Neural cell (in vitro differentiated cells): ENCODE data around the gene AGL. TPM values are rescaled to one million over a fixed set of nuclear protein-coding genes. Genes with fewer than 3 reads are reported as not detected.

Source experiments
- H2AFZ ChIP-seq: fragments of 200-600, 300-800 bp; sonication (generic), shearing (Covaris generic); 2 replicates; pipeline ENCODE4 v1.6.0; 2014; ENCODE audit warnings: low read depth, mild to moderate bottlenecking, antibody characterized with exemption, low read length, moderate library complexity
- H3F3A ChIP-seq: fragments of 200-600 bp; shearing (Covaris generic); 2 replicates; pipeline ENCODE4 v1.6.1; 2016; ENCODE audit warnings: mild to moderate bottlenecking, moderate library complexity, mixed read lengths, antibody characterized with exemption, low read length; ENCODE audit not compliant: insufficient read depth, poor library complexity, severe bottlenecking
- H3K27ac ChIP-seq: fragments of 200-600, 300-800 bp; sonication (generic), shearing (Covaris generic); 2 replicates; pipeline ENCODE4 v1.5.1; 2014; ENCODE audit warnings: mild to moderate bottlenecking, low read length, moderate library complexity
- H3K27me3 ChIP-seq: fragments of 300-800, 200-600 bp; sonication (generic), shearing (Covaris generic); 2 replicates; pipeline ENCODE4 v1.6.0; 2014; ENCODE audit warnings: mild to moderate bottlenecking, low read depth, low read length, moderate library complexity; ENCODE audit not compliant: insufficient read depth
- H3K36me3 ChIP-seq: fragments of 300-800, 200-600 bp; sonication (generic), shearing (Covaris generic); 2 replicates; pipeline ENCODE4 v1.5.1; 2014; ENCODE audit warnings: mild to moderate bottlenecking, antibody characterized with exemption, low read length, moderate library complexity; ENCODE audit not compliant: insufficient read depth
- H3K4me2 ChIP-seq: fragments of 300-800, 200-600 bp; sonication (generic), shearing (Covaris generic); 2 replicates; pipeline ENCODE4 v1.6.0; 2014; ENCODE audit warnings: mild to moderate bottlenecking, low read length
- H3K4me3 ChIP-seq: fragments of 300-800, 200-600 bp; sonication (generic), shearing (Covaris generic); 2 replicates; pipeline ENCODE4 v1.5.1; 2014; ENCODE audit warnings: mild to moderate bottlenecking, low read length, moderate library complexity
- H3K79me2 ChIP-seq: fragments of 200-600 bp; shearing (Covaris generic); replicated peaks from 2 replicates; pipeline ENCODE4 v1.6.0; 2014; ENCODE audit warnings: mild to moderate bottlenecking, low read length, moderate library complexity; ENCODE audit not compliant: insufficient read depth
- H3K9ac ChIP-seq: fragments of 300-800, 200-600 bp; sonication (generic), shearing (Covaris generic); 2 replicates; pipeline ENCODE4 v1.6.1; 2016; ENCODE audit warnings: mild to moderate bottlenecking, low read length, mixed read lengths
- H3K9me2 ChIP-seq: fragments of 200-600 bp; shearing (Covaris generic); 2 replicates; pipeline ENCODE4 v1.6.1; 2016; ENCODE audit warnings: mild to moderate bottlenecking, low read length, mixed read lengths; ENCODE audit not compliant: insufficient read depth
- H3K9me3 ChIP-seq: fragments of 200-600, 300-800 bp; sonication (generic), shearing (Covaris generic); 2 replicates; pipeline ENCODE4 v1.6.1; 2016; ENCODE audit warnings: mild to moderate bottlenecking, mixed run types, low read length, moderate library complexity, mixed read lengths
- H4K20me1 ChIP-seq: fragments of 200-600 bp; shearing (Covaris generic); 2 replicates; pipeline ENCODE4 v1.6.1; 2016; ENCODE audit warnings: mild to moderate bottlenecking, mixed run types; ENCODE audit not compliant: insufficient read depth
- CTCF ChIP-seq: fragments of 450-650 bp; IDR thresholded peaks from 2 replicates; pipeline ENCODE4 v1.5.1; 2014; ENCODE audit warnings: antibody characterized with exemption, mild to moderate bottlenecking, moderate library complexity; ENCODE audit not compliant: poor library complexity, severe bottlenecking
- EP300 ChIP-seq: fragments of 450-650 bp; conservative IDR thresholded peaks from 2 replicates; pipeline ENCODE4 v1.6.1; 2014; ENCODE audit warnings: antibody characterized with exemption, mild to moderate bottlenecking, moderate library complexity; ENCODE audit not compliant: poor library complexity, severe bottlenecking
- EZH2 ChIP-seq: fragments of 200-600, 300-800 bp; shearing (Covaris generic), sonication (generic); IDR thresholded peaks from 2 replicates; pipeline ENCODE4 v1.6.1; 2014; ENCODE audit warnings: antibody characterized with exemption, low read length, borderline replicate concordance, mild to moderate bottlenecking; ENCODE audit not compliant: insufficient read depth, poor library complexity, severe bottlenecking
- MXI1 ChIP-seq: fragments of 450-650 bp; conservative IDR thresholded peaks from 2 replicates; pipeline ENCODE4 v1.6.1; 2014; ENCODE audit warnings: antibody characterized with exemption, mild to moderate bottlenecking; ENCODE audit not compliant: poor library complexity, severe bottlenecking
- POLR2AphosphoS5 ChIP-seq: IDR thresholded peaks from 2 replicates; pipeline ENCODE4 v1.6.1; 2012
- RAD21 ChIP-seq: fragments of 450-650 bp; conservative IDR thresholded peaks from 2 replicates; pipeline ENCODE4 v1.6.1; 2014; ENCODE audit warnings: antibody characterized with exemption, mild to moderate bottlenecking, moderate library complexity
- SMC3 ChIP-seq: fragments of 450-650 bp; conservative IDR thresholded peaks from 2 replicates; pipeline ENCODE4 v1.6.1; 2014; ENCODE audit warnings: antibody characterized with exemption, mild to moderate bottlenecking, moderate library complexity; ENCODE audit not compliant: poor library complexity
- TAF1 ChIP-seq: IDR thresholded peaks from 2 replicates; pipeline ENCODE4 v1.6.1; 2012; ENCODE audit warnings: low read depth
- polyA plus RNA-seq: library from polyadenylated mRNA; depleted of rRNA; stranded (reverse); fragments of >200 nt; gene quantifications from 2 replicates; pipeline ENCODE4 v1.2.3, GENCODE V29; 2014
- TF ChIP-seq, protein P1 (sequence below): IDR thresholded peaks from 2 replicates; pipeline ENCODE4 v1.6.1; 2012; ENCODE audit warnings: borderline replicate concordance

Gene AGL
- polyA plus RNA-seq, 1 donor from 2014 or later, result 17.7 TPM

- H3K79me2 ChIP-seq, result no peaks in the 10 kb centered on the region
- no peak overlapping the region for H3K9ac ChIP-seq
- no peak overlapping the region for H3K4me3 ChIP-seq
- H3K9me2 ChIP-seq, result no peaks in the 10 kb centered on the region
- no peaks in the 10 kb centered on the region for H3F3A ChIP-seq
- H3K9me3 ChIP-seq, result no peaks in the 10 kb centered on the region
- H3K27ac ChIP-seq, result no peak overlapping the region
- H3K36me3 ChIP-seq, result no peaks in the 10 kb centered on the region
- no peak for TF ChIP-seq TAF1
- TF ChIP-seq, protein P1, sequence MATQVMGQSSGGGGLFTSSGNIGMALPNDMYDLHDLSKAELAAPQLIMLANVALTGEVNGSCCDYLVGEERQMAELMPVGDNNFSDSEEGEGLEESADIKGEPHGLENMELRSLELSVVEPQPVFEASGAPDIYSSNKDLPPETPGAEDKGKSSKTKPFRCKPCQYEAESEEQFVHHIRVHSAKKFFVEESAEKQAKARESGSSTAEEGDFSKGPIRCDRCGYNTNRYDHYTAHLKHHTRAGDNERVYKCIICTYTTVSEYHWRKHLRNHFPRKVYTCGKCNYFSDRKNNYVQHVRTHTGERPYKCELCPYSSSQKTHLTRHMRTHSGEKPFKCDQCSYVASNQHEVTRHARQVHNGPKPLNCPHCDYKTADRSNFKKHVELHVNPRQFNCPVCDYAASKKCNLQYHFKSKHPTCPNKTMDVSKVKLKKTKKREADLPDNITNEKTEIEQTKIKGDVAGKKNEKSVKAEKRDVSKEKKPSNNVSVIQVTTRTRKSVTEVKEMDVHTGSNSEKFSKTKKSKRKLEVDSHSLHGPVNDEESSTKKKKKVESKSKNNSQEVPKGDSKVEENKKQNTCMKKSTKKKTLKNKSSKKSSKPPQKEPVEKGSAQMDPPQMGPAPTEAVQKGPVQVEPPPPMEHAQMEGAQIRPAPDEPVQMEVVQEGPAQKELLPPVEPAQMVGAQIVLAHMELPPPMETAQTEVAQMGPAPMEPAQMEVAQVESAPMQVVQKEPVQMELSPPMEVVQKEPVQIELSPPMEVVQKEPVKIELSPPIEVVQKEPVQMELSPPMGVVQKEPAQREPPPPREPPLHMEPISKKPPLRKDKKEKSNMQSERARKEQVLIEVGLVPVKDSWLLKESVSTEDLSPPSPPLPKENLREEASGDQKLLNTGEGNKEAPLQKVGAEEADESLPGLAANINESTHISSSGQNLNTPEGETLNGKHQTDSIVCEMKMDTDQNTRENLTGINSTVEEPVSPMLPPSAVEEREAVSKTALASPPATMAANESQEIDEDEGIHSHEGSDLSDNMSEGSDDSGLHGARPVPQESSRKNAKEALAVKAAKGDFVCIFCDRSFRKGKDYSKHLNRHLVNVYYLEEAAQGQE, result no peak
- TF ChIP-seq MXI1, result no peak
- TF ChIP-seq RAD21, result no peak
- no peak for TF ChIP-seq EP300
- TF ChIP-seq SMC3, result no peak
- no peak for TF ChIP-seq EZH2
- no peak for TF ChIP-seq POLR2AphosphoS5
- no peak for TF ChIP-seq CTCF
- H3K27me3 ChIP-seq, result no peaks in the 10 kb centered on the region
- no peak overlapping the region for H3K4me2 ChIP-seq
- H4K20me1 ChIP-seq, result no peaks in the 10 kb centered on the region
- no peak overlapping the region for H2AFZ ChIP-seq
Observed at GRCh38 chr1:99814373-99814900, 35.7 kb upstream of the AGL start.

DNA sequence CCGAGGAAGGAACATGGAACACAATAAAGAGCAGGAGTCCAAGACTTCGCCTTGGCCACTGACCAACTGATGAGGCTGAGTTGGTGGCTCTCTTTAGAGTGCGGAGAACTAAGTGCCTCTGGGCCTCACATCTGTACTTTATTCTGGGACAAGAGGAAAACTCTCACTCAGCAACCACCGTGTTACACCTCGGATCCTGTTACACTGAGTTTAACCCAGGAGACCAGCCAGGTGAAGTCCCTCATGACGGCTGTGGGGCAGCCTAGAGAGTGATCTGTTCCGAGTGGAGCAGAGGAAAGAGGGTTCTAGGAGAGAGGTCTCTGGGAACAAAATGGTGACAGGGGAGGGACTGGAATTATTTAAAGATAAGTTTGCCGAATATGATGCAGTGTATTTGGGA lies 33.5 kb upstream of the AGL start:
- H3K9me3 ChIP-seq, result no peaks in the 10 kb centered on the region
- no peak overlapping the region for H3K9ac ChIP-seq
- H3F3A ChIP-seq, result no peaks in the 10 kb centered on the region
- no peaks in the 10 kb centered on the region for H3K27me3 ChIP-seq
- no peaks in the 10 kb centered on the region for H3K79me2 ChIP-seq
- H3K36me3 ChIP-seq, result no peaks in the 10 kb centered on the region
- no peaks in the 10 kb centered on the region for H3K9me2 ChIP-seq
- no peak overlapping the region for H3K4me3 ChIP-seq
- no peaks in the 10 kb centered on the region for H4K20me1 ChIP-seq
- no peak overlapping the region for H3K27ac ChIP-seq
- H3K4me2 ChIP-seq, result no peak overlapping the region
- H2AFZ ChIP-seq, result no peak overlapping the region
- TF ChIP-seq CTCF, result no peak
- TF ChIP-seq TAF1, result no peak
- TF ChIP-seq, protein P1, result no peak
